ENCODE results near the gene IST1. TPM values are rescaled to one million over a fixed set of nuclear protein-coding genes. Genes with fewer than 3 reads are reported as not detected.

Gene IST1
- total RNA-seq, 1 experiment from 2014 or later, result 206 TPM

GRCh38 chr16:71847096-71847495 lies 48.2 kb upstream of the IST1 start:
- intact Hi-C loops (cut with micrococcal nuclease; ENCODE audit: unreplicated experiment), result no loop called here
- Histone ChIP-seq H3K27me3 (replicated peaks; ENCODE audit: insufficient read depth, low read depth, low read length, poor library complexity) (no peaks in the 10 kb centered on the region), H3K27ac (ENCODE audit: low read depth, low read length, poor library complexity, severe bottlenecking) (no peak overlapping the region), H3K9me3 (ENCODE audit: low read depth, low read length, poor library complexity, severe bottlenecking) (no peaks in the 10 kb centered on the region), H3K36me3 (ENCODE audit: insufficient read depth, low read length, poor library complexity, severe bottlenecking) (peaks cover 31% of the 10 kb centered on the region), H3K4me3 (ENCODE audit: low read depth, low read length, poor library complexity, severe bottlenecking) (peak overlapping the region; percentile 97), H3K4me1 (ENCODE audit: insufficient read depth, low read length, poor library complexity, severe bottlenecking) (peaks cover 10% of the 10 kb centered on the region)
- ChIA-PET POLR2A (ENCODE audit: low non-redundant PET) (no interaction called here), CTCF (no interaction called here)
- DNase-seq (ENCODE audit: low spot score), result no peak
- TF ChIP-seq CTCF (conservative IDR thresholded peaks at IDR 0.05; ENCODE audit: low read depth, low read length) (no peak), EZH2 (IDR thresholded peaks at IDR 0.05; ENCODE audit: borderline replicate concordance, low read depth, low read length, poor library complexity, severe bottlenecking) (no peak)
- BruUV-seq (replicated peaks), result no TSS peak

- H3K4me1 ChIP-seq (ENCODE audit: insufficient read depth, low read length, poor library complexity, severe bottlenecking), result peaks cover 10% of the 10 kb centered on the region
- no TSS peak for BruUV-seq (replicated peaks)
- ChIA-PET POLR2A (ENCODE audit: low non-redundant PET) (no interaction called here), CTCF (no interaction called here)
- H3K27ac ChIP-seq (ENCODE audit: low read depth, low read length, poor library complexity, severe bottlenecking), result no peak overlapping the region
- no peak for TF ChIP-seq EZH2 (IDR thresholded peaks at IDR 0.05; ENCODE audit: borderline replicate concordance, low read depth, low read length, poor library complexity, severe bottlenecking)
- TF ChIP-seq CTCF (conservative IDR thresholded peaks at IDR 0.05; ENCODE audit: low read depth, low read length), result no peak
- no peak overlapping the region for H3K4me3 ChIP-seq (ENCODE audit: low read depth, low read length, poor library complexity, severe bottlenecking)
- no peak for DNase-seq (ENCODE audit: low spot score)
- no peaks in the 10 kb centered on the region for H3K27me3 ChIP-seq (replicated peaks; ENCODE audit: insufficient read depth, low read depth, low read length, poor library complexity)
- no peaks in the 10 kb centered on the region for H3K9me3 ChIP-seq (ENCODE audit: low read depth, low read length, poor library complexity, severe bottlenecking)
- H3K36me3 ChIP-seq (ENCODE audit: insufficient read depth, low read length, poor library complexity, severe bottlenecking), result peaks cover 35% of the 10 kb centered on the region
- intact Hi-C loops (cut with micrococcal nuclease; ENCODE audit: unreplicated experiment), result no loop called here
These were observed 46.7 kb upstream of the IST1 start for GRCh38 chr16:71848622-71849021.

- no peak overlapping the region for H3K4me3 ChIP-seq (ENCODE audit: low read depth, low read length, poor library complexity, severe bottlenecking)
- DNase-seq (ENCODE audit: low spot score), result no peak
- no peaks in the 10 kb centered on the region for H3K9me3 ChIP-seq (ENCODE audit: low read depth, low read length, poor library complexity, severe bottlenecking)
- H3K4me1 ChIP-seq (ENCODE audit: insufficient read depth, low read length, poor library complexity, severe bottlenecking), result peaks cover 9% of the 10 kb centered on the region
- ChIA-PET POLR2A (ENCODE audit: low non-redundant PET) (no interaction called here), CTCF (interaction anchor here (0.7 kb wide), 1 partner anchor 110 kb away, joined by 3 read pairs; no protein-coding TSS in a partner anchor)
- no TSS peak for BruUV-seq (replicated peaks)
- H3K36me3 ChIP-seq (ENCODE audit: insufficient read depth, low read length, poor library complexity, severe bottlenecking), result peaks cover 35% of the 10 kb centered on the region
- TF ChIP-seq EZH2 (IDR thresholded peaks at IDR 0.05; ENCODE audit: borderline replicate concordance, low read depth, low read length, poor library complexity, severe bottlenecking) (no peak), CTCF (conservative IDR thresholded peaks at IDR 0.05; ENCODE audit: low read depth, low read length) (no peak)
- intact Hi-C loops (cut with micrococcal nuclease; ENCODE audit: unreplicated experiment), result no loop called here
- no peak overlapping the region for H3K27ac ChIP-seq (ENCODE audit: low read depth, low read length, poor library complexity, severe bottlenecking)
- no peaks in the 10 kb centered on the region for H3K27me3 ChIP-seq (replicated peaks; ENCODE audit: insufficient read depth, low read depth, low read length, poor library complexity)
These were observed 43.6 kb upstream of the IST1 start for GRCh38 chr16:71851746-71852145.

Data from A673 (cell line).